SK-N-SH (cell line): Measurements from ENCODE around the gene SMIM28. TPM values are rescaled to one million over a fixed set of nuclear protein-coding genes. Genes with fewer than 3 reads are reported as not detected.

Experiments
- CTCF ChIA-PET: fragments of 300-600, 350-600 bp; formaldehyde crosslinking; extraction: SDS; loops from one replicate; lab custom pipeline; 2021; lab: Yijun Ruan, JAX
- POLR2A ChIA-PET: fragments of 350-600 bp; sonication (Branson Sonifier 250); formaldehyde crosslinking; extraction: SDS; loops from one replicate; lab custom pipeline; 2020; ENCODE audit warnings: antibody characterized with exemption, inconsistent platforms; lab: Yijun Ruan, JAX
- DNase-seq: peaks from one replicate; pipeline ENCODE4 v3.0.0; 2012
- H2AFZ ChIP-seq: fragments of 200-600 bp; sonication (generic); 2 replicates; pipeline ENCODE4 v1.8.1; 2016; ENCODE audit warnings: antibody characterized with exemption, mild to moderate bottlenecking, low read depth
- H3F3A ChIP-seq: fragments of 200-600 bp; sonication (generic); replicated peaks from 2 replicates; pipeline ENCODE3; 2016; ENCODE audit warnings: antibody characterized with exemption, mild to moderate bottlenecking; ENCODE audit not compliant: insufficient read depth
- H3K27ac ChIP-seq, 2 experiments: fragments of 200-500 bp in 1 of 2; fragments of 200-600 bp in 1 of 2; sonication (Bioruptor generic) in 1 of 2; sonication (generic), shearing (Covaris generic) in 1 of 2; 2 replicates each; pipeline versions ENCODE4 v1.5.1 to v1.6.1; 2014 to 2016; ENCODE audit warnings: low read depth in 2 of 2, inconsistent platforms in 1 of 2, low read length in 1 of 2, mild to moderate bottlenecking in 1 of 2, mixed read lengths in 1 of 2
- H3K27me3 ChIP-seq: fragments of 200-600 bp; sonication (generic), shearing (Covaris generic); 2 replicates; pipeline ENCODE4 v1.6.1; 2016; ENCODE audit warnings: mixed run types; ENCODE audit not compliant: insufficient read depth
- H3K36me3 ChIP-seq, 2 experiments: fragments of 200-500 bp in 1 of 2; fragments of 200-600 bp in 1 of 2; sonication (Bioruptor generic) in 1 of 2; sonication (generic) in 1 of 2; replicated peaks in 1 of 2; 2 replicates each; pipeline versions ENCODE3 to v1.5.1; 2014 to 2016; ENCODE audit warnings: low read length in 1 of 2, mild to moderate bottlenecking in 1 of 2; ENCODE audit not compliant: insufficient read depth in 2 of 2, control insufficient read depth in 1 of 2
- H3K4me1 ChIP-seq, 2 experiments: fragments of 200-500 bp in 1 of 2; fragments of 200-600 bp in 1 of 2; sonication (Bioruptor generic) in 1 of 2; sonication (generic), shearing (Covaris generic) in 1 of 2; 2 replicates each; pipeline versions ENCODE4 v1.5.1 to v1.6.1; 2014 to 2016; ENCODE audit warnings: low read depth in 1 of 2, low read length in 1 of 2, mixed run types in 1 of 2; ENCODE audit not compliant: insufficient read depth in 2 of 2, control insufficient read depth in 1 of 2
- H3K4me2 ChIP-seq: fragments of 200-600 bp; sonication (generic), shearing (Covaris generic); 2 replicates; pipeline ENCODE4 v1.6.1; 2017; ENCODE audit warnings: mixed run types
- H3K4me3 ChIP-seq, 2 experiments: fragments of 200-500 bp in 1 of 2; fragments of 200-600 bp in 1 of 2; sonication (Bioruptor generic) in 1 of 2; sonication (generic), shearing (Covaris generic) in 1 of 2; 2 replicates each; pipeline versions ENCODE4 v1.5.1 to v1.8.1; 2014 to 2016; ENCODE audit warnings: low read depth in 2 of 2, inconsistent platforms in 1 of 2, low read length in 1 of 2, mild to moderate bottlenecking in 1 of 2, mixed read lengths in 1 of 2, moderate library complexity in 1 of 2
- H3K79me2 ChIP-seq: fragments of 200-600 bp; sonication (generic); 2 replicates; pipeline ENCODE4 v1.8.1; 2017; ENCODE audit warnings: mild to moderate bottlenecking; ENCODE audit not compliant: insufficient read depth
- H3K9ac ChIP-seq: fragments of 200-600 bp; sonication (generic); 2 replicates; pipeline ENCODE4 v1.6.1; 2017; ENCODE audit warnings: mixed run types
- H3K9me2 ChIP-seq: fragments of 200-600 bp; sonication (generic); 2 replicates; pipeline ENCODE4 v1.6.1; 2017; ENCODE audit warnings: mixed run types
- H3K9me3 ChIP-seq: fragments of 200-600 bp; sonication (generic); 2 replicates; pipeline ENCODE4 v1.6.1; 2017; ENCODE audit warnings: mixed run types, mild to moderate bottlenecking, moderate library complexity
- H4K20me1 ChIP-seq: fragments of 200-600 bp; sonication (generic); 2 replicates; pipeline ENCODE4 v1.6.1; 2017; ENCODE audit warnings: mild to moderate bottlenecking, mixed run types; ENCODE audit not compliant: insufficient read depth
- CHD2 ChIP-seq: fragments of 150-350 bp; IDR thresholded peaks from 2 replicates; pipeline ENCODE4 v1.6.1; 2018; ENCODE audit warnings: low read length; ENCODE audit not compliant: partially characterized antibody
- CTCF ChIP-seq: fragments of 200-600 bp; sonication (generic); IDR thresholded peaks from 2 replicates; pipeline ENCODE4 v1.6.1; 2017; ENCODE audit warnings: antibody characterized with exemption, mild to moderate bottlenecking, moderate library complexity
- ELF1 ChIP-seq: IDR thresholded peaks from 2 replicates; pipeline ENCODE4 v1.4.0; 2012
- EP300 ChIP-seq, 2 experiments: IDR thresholded peaks; 2 replicates each; pipeline versions ENCODE4 v1.4.0 to v1.6.1; 2012; ENCODE audit warnings: borderline replicate concordance in 1 of 2, low read depth in 1 of 2, low read length in 1 of 2
- EZH2phosphoT487 ChIP-seq: fragments of 200-600 bp; sonication (generic); IDR thresholded peaks from 2 replicates; pipeline ENCODE4 v1.6.1; 2017; ENCODE audit warnings: low read depth, mixed run types, mild to moderate bottlenecking, antibody characterized with exemption, moderate library complexity, borderline replicate concordance
- FOSL2 ChIP-seq: IDR thresholded peaks from 2 replicates; pipeline ENCODE4 v1.4.0; 2012; ENCODE audit warnings: low read depth, mild to moderate bottlenecking, moderate library complexity, borderline replicate concordance
- FOXM1 ChIP-seq: IDR thresholded peaks from 2 replicates; pipeline ENCODE4 v1.4.0; 2012; ENCODE audit warnings: low read depth, mild to moderate bottlenecking
- GABPA ChIP-seq: IDR thresholded peaks from 2 replicates; pipeline ENCODE4 v1.4.0; 2012; ENCODE audit warnings: low read depth, mild to moderate bottlenecking
- NFIC ChIP-seq: IDR thresholded peaks from 2 replicates; pipeline ENCODE4 v1.4.0; 2012; ENCODE audit warnings: borderline replicate concordance
- NRF1 ChIP-seq: IDR thresholded peaks from 2 replicates; pipeline ENCODE4 v1.6.1; 2012; ENCODE audit warnings: low read depth, mild to moderate bottlenecking, low read length
- RCOR1 ChIP-seq: fragments of 150-350 bp; IDR thresholded peaks from 2 replicates; pipeline ENCODE4 v1.6.1; 2017; ENCODE audit warnings: antibody characterized with exemption, low read length
- RFX5 ChIP-seq: IDR thresholded peaks from 2 replicates; pipeline ENCODE4 v1.6.1; 2012; ENCODE audit warnings: mild to moderate bottlenecking, improper control_type of control experiment, low read length
- SIN3A ChIP-seq: IDR thresholded peaks from 2 replicates; pipeline ENCODE4 v1.6.1; 2012; ENCODE audit warnings: low read depth, mild to moderate bottlenecking, low read length, moderate library complexity, borderline replicate concordance
- SMC3 ChIP-seq: IDR thresholded peaks from 2 replicates; pipeline ENCODE4 v1.6.1; 2012; ENCODE audit warnings: low read depth, low read length, improper control_type of control experiment
- TCF12 ChIP-seq: IDR thresholded peaks from 2 replicates; pipeline ENCODE4 v1.4.0; 2012
- WGBS: methylation state at CpG from one replicate; pipeline ENCODE4 v1.1.6; 2017; ENCODE audit warnings: low lambda C conversion rate; 5-methylcytosine and 5-hydroxymethylcytosine counted together
- polyA plus RNA-seq, 3 experiments: library from polyadenylated mRNA; depleted of rRNA; stranded (reverse); fragments of >200 nt; gene quantifications; 2 replicates each; pipeline ENCODE4 v1.2.3, GENCODE V29; 2012
- TF ChIP-seq, protein P1 (sequence below): IDR thresholded peaks from 2 replicates; pipeline ENCODE4 v1.4.0; 2012; ENCODE audit warnings: low read depth, borderline replicate concordance
- TF ChIP-seq, protein P2 (sequence below): IDR thresholded peaks from 2 replicates; pipeline ENCODE4; 2012
- TF ChIP-seq, protein P3 (sequence below): fragments of 150-350 bp; IDR thresholded peaks from 2 replicates; pipeline ENCODE4 v1.6.1; 2017; ENCODE audit warnings: antibody characterized with exemption, low read length, low read depth, borderline replicate concordance

SMIM28 gene
- polyA plus RNA-seq, 1 of the 3 experiments (the other 2 are of a cell fraction): not detected

DNA sequence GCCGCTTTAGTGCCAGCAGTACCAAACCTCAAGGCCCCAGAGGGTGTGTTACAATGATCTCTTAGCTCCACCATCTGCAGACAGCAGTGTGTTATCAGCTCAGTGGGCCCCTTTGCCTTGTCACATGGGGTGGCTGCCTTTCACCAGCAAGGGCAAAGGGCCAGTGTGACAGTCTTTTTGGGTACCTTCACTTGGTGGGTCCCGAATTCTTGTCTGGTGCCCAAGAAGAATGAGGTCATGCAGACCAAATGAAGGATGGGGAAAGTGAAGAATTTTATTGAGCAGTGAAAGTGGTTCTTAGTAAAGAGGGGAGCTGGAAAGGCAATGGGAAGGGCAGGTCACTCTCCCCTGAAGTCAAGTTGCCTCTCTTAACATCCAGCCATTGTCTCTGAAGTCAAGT, 2.9 kb upstream of the SMIM28 start:
- POLR2A ChIA-PET: no interaction called here
- no peak for DNase-seq
- Histone ChIP-seq H3K4me2 (no peak overlapping the region), H3K27me3 (no peaks in the 10 kb centered on the region), H3F3A (no peaks in the 10 kb centered on the region), H3K9me3 (no peaks in the 10 kb centered on the region), H3K36me3 (no peaks in the 10 kb centered on the region), H3K4me1 (peaks cover 0 to 3% of the 10 kb centered on the region in 2 experiments; a peak in 1 of 4 replicates), H3K4me3 (no peak overlapping the region), H3K79me2 (no peaks in the 10 kb centered on the region), H3K27ac (no peak overlapping the region), H3K9ac (no peak overlapping the region), H3K9me2 (no peaks in the 10 kb centered on the region), H4K20me1 (no peaks in the 10 kb centered on the region), H2AFZ (no peak overlapping the region)
- WGBS: 34% methylated on average over 2 of the region's 2 CpGs
- TF ChIP-seq FOSL2: no peak
- TF ChIP-seq NFIC: no peak
- no peak for TF ChIP-seq ELF1
- TF ChIP-seq, protein P1, sequence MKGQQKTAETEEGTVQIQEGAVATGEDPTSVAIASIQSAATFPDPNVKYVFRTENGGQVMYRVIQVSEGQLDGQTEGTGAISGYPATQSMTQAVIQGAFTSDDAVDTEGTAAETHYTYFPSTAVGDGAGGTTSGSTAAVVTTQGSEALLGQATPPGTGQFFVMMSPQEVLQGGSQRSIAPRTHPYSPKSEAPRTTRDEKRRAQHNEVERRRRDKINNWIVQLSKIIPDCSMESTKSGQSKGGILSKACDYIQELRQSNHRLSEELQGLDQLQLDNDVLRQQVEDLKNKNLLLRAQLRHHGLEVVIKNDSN: no peak
- TF ChIP-seq EP300 (IDR thresholded peaks at IDR 0.05; ENCODE audit: borderline replicate concordance in 1 of 2, low read depth in 1 of 2, low read length in 1 of 2): no peak
- TF ChIP-seq RFX5: no peak
- no peak for TF ChIP-seq SMC3
- TF ChIP-seq, protein P2, sequence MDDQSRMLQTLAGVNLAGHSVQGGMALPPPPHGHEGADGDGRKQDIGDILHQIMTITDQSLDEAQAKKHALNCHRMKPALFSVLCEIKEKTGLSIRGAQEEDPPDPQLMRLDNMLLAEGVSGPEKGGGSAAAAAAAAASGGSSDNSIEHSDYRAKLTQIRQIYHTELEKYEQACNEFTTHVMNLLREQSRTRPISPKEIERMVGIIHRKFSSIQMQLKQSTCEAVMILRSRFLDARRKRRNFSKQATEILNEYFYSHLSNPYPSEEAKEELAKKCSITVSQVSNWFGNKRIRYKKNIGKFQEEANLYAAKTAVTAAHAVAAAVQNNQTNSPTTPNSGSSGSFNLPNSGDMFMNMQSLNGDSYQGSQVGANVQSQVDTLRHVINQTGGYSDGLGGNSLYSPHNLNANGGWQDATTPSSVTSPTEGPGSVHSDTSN: no peak
- TF ChIP-seq TCF12: no peak
- no peak for TF ChIP-seq CHD2
- TF ChIP-seq NRF1: no peak
- no peak for TF ChIP-seq GABPA
- TF ChIP-seq, protein P3, sequence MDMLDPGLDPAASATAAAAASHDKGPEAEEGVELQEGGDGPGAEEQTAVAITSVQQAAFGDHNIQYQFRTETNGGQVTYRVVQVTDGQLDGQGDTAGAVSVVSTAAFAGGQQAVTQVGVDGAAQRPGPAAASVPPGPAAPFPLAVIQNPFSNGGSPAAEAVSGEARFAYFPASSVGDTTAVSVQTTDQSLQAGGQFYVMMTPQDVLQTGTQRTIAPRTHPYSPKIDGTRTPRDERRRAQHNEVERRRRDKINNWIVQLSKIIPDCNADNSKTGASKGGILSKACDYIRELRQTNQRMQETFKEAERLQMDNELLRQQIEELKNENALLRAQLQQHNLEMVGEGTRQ: no peak
- no peak for TF ChIP-seq RCOR1
- no peak for TF ChIP-seq EZH2phosphoT487
- TF ChIP-seq CTCF: no peak
- TF ChIP-seq FOXM1: no peak
- TF ChIP-seq SIN3A: no peak
- CTCF ChIA-PET: interaction anchor here (1.2 kb wide), 1 partner anchor 259 kb away, joined by 3 read pairs; no protein-coding TSS in a partner anchor
